K562 (cell line): ENCODE data around the gene PRPF6. TPM values are rescaled to one million over a fixed set of nuclear protein-coding genes. Genes with fewer than 3 reads are reported as not detected.
A peak's percentile ranks its signal among the peaks of the same experiment; 100 is the strongest.

Experiments
- DIDO1 ChIP-seq: fragments of 450-650 bp; IDR thresholded peaks from 2 replicates; pipeline ENCODE4 v1.6.1; 2016; ENCODE audit warnings: low read depth, missing biosample characterization, missing genetic modification characterization
- MTA3 ChIP-seq: fragments of 450-650 bp; formaldehyde crosslinking; IDR thresholded peaks from 2 replicates; pipeline ENCODE4 v1.6.1; 2017; ENCODE audit warnings: mild to moderate bottlenecking, borderline replicate concordance
- MXI1 ChIP-seq: IDR thresholded peaks from 2 replicates; pipeline ENCODE4 v1.6.1; 2011; ENCODE audit warnings: low read depth, mild to moderate bottlenecking, improper control_type of control experiment, low read length
- NR3C1 ChIP-seq: sonication (generic); formaldehyde crosslinking; IDR thresholded peaks from 2 replicates; pipeline ENCODE4 v1.8.1; 2022; ENCODE audit warnings: missing genetic modification reagents
- NR4A1 ChIP-seq, 2 experiments: fragments of 250-450 bp in 1 of 2; fragments of 450-650 bp in 1 of 2; sonication (Bioruptor Pico) in 1 of 2; IDR thresholded peaks; 2 replicates each; pipeline versions ENCODE4 v1.4.0 to v1.6.1; 2016 to 2020; ENCODE audit warnings: mild to moderate bottlenecking in 2 of 2, missing compliant biosample characterization in 1 of 2, missing genetic modification characterization in 1 of 2, moderate library complexity in 1 of 2
- REST ChIP-seq, 2 experiments: fragments of 450-650 bp; formaldehyde crosslinking in 1 of 2; IDR thresholded peaks; 2 replicates each; pipeline versions ENCODE4 v1.4.0 to v1.6.1; 2014 to 2020; ENCODE audit warnings: mild to moderate bottlenecking in 2 of 2, borderline replicate concordance in 1 of 2, low read depth in 1 of 2
- ZFP91 ChIP-seq: sonication (generic); formaldehyde crosslinking; IDR thresholded peaks from 2 replicates; pipeline ENCODE4 v1.8.0; 2022; ENCODE audit warnings: mild to moderate bottlenecking, missing genetic modification reagents
- ZKSCAN8 ChIP-seq: fragments of 200-800 bp; sonication (Bioruptor generic); IDR thresholded peaks from 2 replicates; pipeline ENCODE4 v1.6.1; 2016; ENCODE audit warnings: missing genetic modification characterization, missing compliant biosample characterization
- ZNF589 ChIP-seq: fragments of 200-800 bp; sonication (Bioruptor generic); IDR thresholded peaks from 2 replicates; pipeline ENCODE4 v1.6.1; 2016; ENCODE audit warnings: low read depth, missing genetic modification characterization, missing compliant biosample characterization
- ZNF592 ChIP-seq: fragments of 450-650 bp; IDR thresholded peaks from 2 replicates; pipeline ENCODE4 v1.6.1; 2017; ENCODE audit warnings: antibody characterized with exemption, mild to moderate bottlenecking
- ZNF830 ChIP-seq: fragments of 250-450 bp; sonication (Bioruptor Pico); IDR thresholded peaks from 2 replicates; pipeline ENCODE4 v1.5.0; 2021; ENCODE audit warnings: mild to moderate bottlenecking
- polyA plus RNA-seq, 8 experiments: library from polyadenylated mRNA; depleted of rRNA in 4 of 8; stranded (reverse) in 5 of 8; unstranded in 3 of 8; fragments of >200 nt; fragmentation: Nextera tagmentation in 2 of 8; fragmentation: Illumina TruSeq in 1 of 8; extraction: Ambion mirVana in 2 of 8; extraction: Trizol in 1 of 8; gene quantifications; 2 replicates each; pipeline versions ENCODE4 v1.2.1 to v1.2.3, GENCODE V29; 2011 to 2014; ENCODE audit warnings: inconsistent platforms in 1 of 8, missing spikeins in 1 of 8
- total RNA-seq, 7 experiments: library from RNA; depleted of rRNA in 6 of 7; stranded (reverse); fragments of >200 nt in 6 of 7; fragmentation: Illumina TruSeq in 2 of 7; extraction: Trizol in 2 of 7; gene quantifications; 2 replicates each; pipeline versions ENCODE4 v1.2.1 to v1.2.3, GENCODE V29; 2011 to 2021; ENCODE audit warnings: low replicate concordance in 1 of 7

The PRPF6 gene
- total and polyA plus RNA-seq, 9 of the 15 experiments (the other 6 are each of a cell fraction or from before 2014, with no cell fraction given), result 4.2 to 83.2 (median 59.9) TPM

GRCh38 chr20:63955827-63956663 lies 24.9 kb upstream of the PRPF6 start, which contains the start of gene UCKL1 (continued):
- TF ChIP-seq REST (IDR thresholded peaks at IDR 0.05; ENCODE audit: borderline replicate concordance) (0 out of 2 replicates have a peak, but pooled peaks have one; percentile 2), REST (CRISPR knock-in tag; IDR thresholded peaks at IDR 0.05; ENCODE audit: low read depth) (peak; percentile 46; the same call in 1 of the 2 replicates), ZFP91 (0 out of 2 replicates have a peak, but pooled peaks have one; percentile 33), NR4A1 (CRISPR knock-in tag; IDR thresholded peaks at IDR 0.05) (peak; percentile 34; the same call in 1 of the 2 replicates), NR4A1 (tag; IDR thresholded peaks at IDR 0.05) (no peak), NR3C1 (CRISPR knock-in tag) (peak; percentile 88), ZNF830 (no peak), ZKSCAN8 (CRISPR knock-in tag) (peak; percentile 66; the same call in 1 of the 2 replicates), MTA3 (peak; percentile 67), ZNF592 (peak; percentile 74), ZNF589 (peak; percentile 95), MXI1 (peak; percentile 96), DIDO1 (tag) (no peak)
